Mucosa of descending colon (tissue), 3 donors: ENCODE measurements around the gene COPS8. TPM values are rescaled to one million over a fixed set of nuclear protein-coding genes. Genes with fewer than 3 reads are reported as not detected.

Experiments
- ATAC-seq: fragments of 200-7000 bp; cut with Tn5 transposase; one replicate; pipeline ENCODE4 v1.9.1; 2020; ENCODE audit warnings: mild to moderate bottlenecking, moderate library complexity
- DNase-seq, 3 donors: peaks; one replicate each; pipeline ENCODE4 v3.0.0-alpha.2; 2020
- H3K36me3 ChIP-seq: fragments of 200-600 bp; one replicate; pipeline ENCODE4 v1.8.0; 2021; ENCODE audit warnings: low read depth, mild to moderate bottlenecking
- H3K4me1 ChIP-seq: fragments of 200-600 bp; one replicate; pipeline ENCODE4 v1.8.0; 2021; ENCODE audit warnings: low read depth, mild to moderate bottlenecking
- H3K4me3 ChIP-seq: fragments of 200-600 bp; one replicate; pipeline ENCODE4 v1.8.0; 2021; ENCODE audit warnings: mild to moderate bottlenecking
- H3K9me3 ChIP-seq: fragments of 200-600 bp; one replicate; pipeline ENCODE4 v1.8.0; 2021; ENCODE audit warnings: mild to moderate bottlenecking
- CTCF ChIP-seq: fragments of 200-600 bp; IDR thresholded peaks from one replicate; pipeline ENCODE4 v1.8.0; 2022; ENCODE audit warnings: antibody characterized with exemption, mild to moderate bottlenecking
- intact Hi-C, 2 donors: fragments of 100-400 bp; cut with DNase I in 1 of 2; cut with micrococcal nuclease in 1 of 2; formaldehyde crosslinking; loops; one replicate each; pipeline versions ENCODE4 v1.11.0 to v1.11.1; 2022; cut with DNase I, micrococcal nuclease
- total RNA-seq, 3 donors: library from RNA; stranded (reverse); fragmentation: NEBNext Ultra II Directional in 2 of 3; extraction: Animal tissue kit (Norgen Biotek cat#: 25700) in 2 of 3; gene quantifications; one replicate each; pipeline versions ENCODE4 v1.2.1 to v1.2.4, GENCODE V29; 2021 to 2023
- donor health status: DM: no; HTN: no; CAD: no; lungs with moderate emphysema.
- donor health status: DM: no; HTN: no; CAD: no.
- donor health status: DM: no; HTN: yes; CAD: no.

COPS8 gene
- total RNA-seq, 3 donors from 2014 or later, result 23.4 to 37.3 (median 31.5) TPM

DNA sequence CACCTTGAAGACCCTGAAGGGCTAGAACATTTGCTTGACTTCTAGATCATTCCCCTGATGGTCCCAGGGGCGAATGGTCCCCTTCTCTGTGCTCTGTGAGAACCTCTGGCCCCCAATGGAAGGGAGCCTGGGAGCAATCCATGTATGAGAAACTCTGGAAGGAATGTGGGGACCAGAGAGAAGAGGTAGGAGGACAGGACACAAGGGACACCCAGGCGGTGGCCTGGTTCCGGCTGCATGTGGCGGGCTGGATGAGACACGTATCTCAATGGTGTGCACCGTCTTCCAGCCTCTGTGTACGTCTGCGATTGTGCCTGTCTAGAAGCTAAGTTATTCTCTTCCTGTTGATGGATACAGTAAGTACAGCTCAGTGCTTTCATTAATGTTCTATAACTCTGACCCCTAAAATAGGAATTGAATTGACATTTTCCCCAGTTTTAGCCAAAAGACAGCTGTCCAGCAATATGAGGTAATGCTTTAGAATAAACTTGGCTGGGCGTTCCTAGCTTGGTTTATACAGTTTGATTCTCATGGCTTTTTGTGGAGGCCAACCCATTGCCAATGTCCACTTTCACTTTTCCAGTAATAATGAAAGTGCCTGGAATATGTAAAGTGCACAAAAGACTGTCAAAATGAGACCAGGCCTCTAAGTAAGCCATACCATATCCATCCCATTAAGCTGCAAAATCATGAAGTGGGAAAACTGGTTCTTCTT is 30.1 kb upstream of the COPS8 start:
- ATAC-seq, result no peak
- intact Hi-C loops, result no loop called here
- DNase-seq, result no peak
- no peaks in the 10 kb centered on the region for H3K36me3 ChIP-seq
- H3K9me3 ChIP-seq, result no peaks in the 10 kb centered on the region
- no peaks in the 10 kb centered on the region for H3K4me1 ChIP-seq
- no peak for TF ChIP-seq CTCF
- H3K4me3 ChIP-seq, result no peak overlapping the region

- H3K36me3 ChIP-seq, result no peaks in the 10 kb centered on the region
- ATAC-seq, result no peak
- H3K9me3 ChIP-seq, result no peaks in the 10 kb centered on the region
- H3K4me3 ChIP-seq, result no peak overlapping the region
- DNase-seq, result no peak
- TF ChIP-seq CTCF, result no peak
- intact Hi-C loops, result no loop called here
- H3K4me1 ChIP-seq, result no peaks in the 10 kb centered on the region
Observed at GRCh38 chr2:237056287-237056875, 29.3 kb upstream of the COPS8 start.

DNA sequence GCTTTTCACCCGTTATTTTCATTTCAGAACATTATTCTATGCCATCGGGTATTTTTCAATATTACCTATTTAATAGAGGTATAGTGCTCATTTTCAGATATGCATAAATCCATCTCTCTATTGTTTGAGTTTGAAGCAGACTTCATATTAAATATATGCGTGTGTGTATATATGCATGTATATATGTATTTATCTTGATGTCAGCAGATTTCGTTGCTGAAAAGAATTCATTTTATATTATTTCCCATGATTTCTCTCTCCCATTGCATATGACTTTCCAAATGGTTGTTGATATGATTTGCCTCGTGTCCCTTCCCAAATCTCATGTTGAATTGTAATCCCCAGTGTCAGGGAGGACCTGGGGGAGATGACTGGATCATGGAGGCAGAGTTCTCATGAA is 28.6 kb upstream of the COPS8 start:
- no peaks in the 10 kb centered on the region for H3K9me3 ChIP-seq
- no peak for ATAC-seq
- intact Hi-C loops, result no loop called here
- no peak for DNase-seq
- H3K36me3 ChIP-seq, result no peaks in the 10 kb centered on the region
- no peak overlapping the region for H3K4me3 ChIP-seq
- no peak for TF ChIP-seq CTCF
- H3K4me1 ChIP-seq, result no peaks in the 10 kb centered on the region

DNA sequence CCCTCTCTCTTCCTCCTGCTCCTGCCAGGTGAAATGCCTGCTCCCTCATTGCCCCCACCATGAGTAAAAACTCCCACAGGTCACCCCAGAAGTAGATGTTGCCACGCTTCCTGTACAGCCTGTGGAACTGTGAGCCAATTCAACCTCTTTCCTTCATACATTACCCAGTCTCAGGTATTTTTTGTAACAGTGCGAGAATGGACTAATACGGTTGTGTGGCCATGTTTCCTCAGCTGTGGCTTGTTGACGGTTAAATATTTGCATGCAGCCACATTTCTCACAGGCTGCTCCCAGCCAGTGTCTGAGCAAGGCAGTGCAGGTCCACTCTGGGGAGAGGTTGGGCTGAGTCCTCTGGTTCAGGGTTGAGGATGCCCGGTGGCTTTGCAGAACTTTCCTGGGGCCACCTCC is 27.8 kb upstream of the COPS8 start:
- Histone ChIP-seq H3K4me1 (no peaks in the 10 kb centered on the region), H3K9me3 (no peaks in the 10 kb centered on the region), H3K36me3 (no peaks in the 10 kb centered on the region), H3K4me3 (no peak overlapping the region)
- peak; percentile 49 for ATAC-seq
- intact Hi-C loops, result no loop called here
- TF ChIP-seq CTCF, result no peak
- no peak for DNase-seq

DNA sequence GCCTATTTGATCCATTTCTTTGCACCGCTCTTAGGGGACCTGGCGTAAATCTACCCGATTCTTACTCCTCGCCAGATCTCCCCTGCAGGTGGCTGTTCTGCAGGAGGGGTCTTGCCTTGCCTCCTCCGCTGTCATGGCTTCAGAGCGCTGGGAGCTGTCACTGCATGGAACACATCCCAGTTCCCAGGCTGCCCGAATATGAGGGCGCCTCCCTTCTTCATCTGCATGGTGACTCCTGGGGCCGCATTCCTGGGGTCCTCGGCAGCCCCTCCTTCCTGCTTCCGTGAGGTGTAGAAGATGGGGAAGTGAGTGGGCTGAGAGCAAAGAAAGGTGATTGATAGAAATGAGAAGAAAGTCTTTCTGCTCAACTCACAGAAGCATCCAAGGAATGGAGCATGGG is 27.3 kb upstream of the COPS8 start:
- DNase-seq (no peak), ATAC-seq (no peak)
- intact Hi-C loops, result no loop called here
- H3K9me3 ChIP-seq, result no peaks in the 10 kb centered on the region
- H3K4me1 ChIP-seq, result no peaks in the 10 kb centered on the region
- no peaks in the 10 kb centered on the region for H3K36me3 ChIP-seq
- H3K4me3 ChIP-seq, result no peak overlapping the region
- TF ChIP-seq CTCF, result no peak
